Hepatocyte (in vitro differentiated cells): Measurements from ENCODE around the gene KIAA0408. TPM values are rescaled to one million over a fixed set of nuclear protein-coding genes. Genes with fewer than 3 reads are reported as not detected.

Experiments used
- DNase-seq: peaks from one replicate; pipeline ENCODE4 v3.0.0-alpha.2; 2016; ENCODE audit warnings: low spot score
- H2AFZ ChIP-seq: fragments of 200-600 bp; sonication (generic); 2 replicates; pipeline ENCODE4 v1.6.0; 2016; ENCODE audit warnings: antibody characterized with exemption, mild to moderate bottlenecking
- H3K27ac ChIP-seq: fragments of 200-600 bp; sonication (generic); 2 replicates; pipeline ENCODE4 v1.5.1; 2016; ENCODE audit warnings: mild to moderate bottlenecking
- H3K27me3 ChIP-seq: fragments of 200-600 bp; sonication (generic); 2 replicates; pipeline ENCODE4 v1.6.1; 2016
- H3K36me3 ChIP-seq: fragments of 200-600 bp; sonication (generic); replicated peaks from 2 replicates; pipeline ENCODE4 v1.5.1; 2016; ENCODE audit warnings: low read depth; ENCODE audit not compliant: insufficient read depth
- H3K4me1 ChIP-seq: fragments of 200-600 bp; sonication (generic); 2 replicates; pipeline ENCODE4 v1.5.1; 2016; ENCODE audit warnings: mild to moderate bottlenecking, moderate library complexity; ENCODE audit not compliant: insufficient read depth
- H3K4me2 ChIP-seq: fragments of 200-600 bp; sonication (generic); 2 replicates; pipeline ENCODE4 v1.6.0; 2016
- H3K4me3 ChIP-seq: fragments of 200-600 bp; sonication (generic); 2 replicates; pipeline ENCODE4 v1.5.1; 2016; ENCODE audit warnings: mild to moderate bottlenecking
- H3K79me2 ChIP-seq: fragments of 200-600 bp; sonication (generic); 2 replicates; pipeline ENCODE4 v1.6.0; 2017; ENCODE audit warnings: mild to moderate bottlenecking
- H3K9me2 ChIP-seq: fragments of 200-600 bp; sonication (generic); replicated peaks from 2 replicates; pipeline ENCODE4 v1.6.0; 2017; ENCODE audit warnings: mild to moderate bottlenecking; ENCODE audit not compliant: insufficient read depth
- H3K9me3 ChIP-seq: fragments of 200-600 bp; sonication (generic); 2 replicates; pipeline ENCODE4 v1.5.1; 2016; ENCODE audit warnings: low read depth, mild to moderate bottlenecking
- H4K20me1 ChIP-seq: fragments of 200-600 bp; sonication (generic); 2 replicates; pipeline ENCODE4 v1.6.0; 2016; ENCODE audit warnings: mild to moderate bottlenecking; ENCODE audit not compliant: insufficient read depth, poor library complexity, severe bottlenecking
- EZH2 ChIP-seq: fragments of 200-600 bp; sonication (generic); IDR thresholded peaks from 2 replicates; pipeline ENCODE4 v1.6.1; 2016; ENCODE audit warnings: antibody characterized with exemption, mild to moderate bottlenecking, borderline replicate concordance
- EZH2phosphoT487 ChIP-seq: fragments of 200-600 bp; sonication (generic); IDR thresholded peaks from one replicate; pipeline ENCODE4 v1.6.1; 2018; ENCODE audit warnings: antibody characterized with exemption, mild to moderate bottlenecking, low read depth, moderate library complexity; ENCODE audit not compliant: unreplicated experiment, severe bottlenecking
- WGBS: methylation state at CpG from one replicate; pipeline ENCODE4 v1.1.6; 2016; ENCODE audit warnings: low lambda C conversion rate; ENCODE audit errors: missing lambda C conversion rate; 5-methylcytosine and 5-hydroxymethylcytosine counted together
- polyA plus RNA-seq: library from polyadenylated mRNA; unstranded; fragments of >200 nt; fragmentation: Nextera tagmentation; extraction: Ambion mirVana; gene quantifications from 2 replicates; pipeline ENCODE4 v1.2.1, GENCODE V29; 2016
- total RNA-seq: library from RNA; depleted of rRNA; stranded (reverse); fragments of >200 nt; gene quantifications from 2 replicates; pipeline ENCODE4 v1.2.3, GENCODE V29; 2014
- TF ChIP-seq, protein P1 (sequence below): fragments of 200-600 bp; sonication (generic); IDR thresholded peaks from 2 replicates; pipeline ENCODE4 v1.5.1; 2016; ENCODE audit warnings: antibody characterized with exemption, mild to moderate bottlenecking; ENCODE audit not compliant: poor library complexity

Gene KIAA0408
- total and polyA plus RNA-seq, 2 experiments from 2014 or later, result 2.1 to 7.4 TPM

- Histone ChIP-seq H3K4me3 (no peak overlapping the region), H3K27ac (peak overlapping the region; percentile 79), H3K36me3 (no peaks in the 10 kb centered on the region), H3K4me2 (peak overlapping the region; percentile 60), H3K9me2 (no peaks in the 10 kb centered on the region), H4K20me1 (no peaks in the 10 kb centered on the region), H3K27me3 (no peaks in the 10 kb centered on the region), H2AFZ (no peak overlapping the region), H3K4me1 (peaks cover 11% of the 10 kb centered on the region), H3K79me2 (no peaks in the 10 kb centered on the region), H3K9me3 (no peaks in the 10 kb centered on the region)
- WGBS, result 39% methylated on average over 3 of the region's 3 CpGs
- DNase-seq, result no peak
- TF ChIP-seq EZH2 (no peak), EZH2phosphoT487 (no peak)
- TF ChIP-seq, protein P1, sequence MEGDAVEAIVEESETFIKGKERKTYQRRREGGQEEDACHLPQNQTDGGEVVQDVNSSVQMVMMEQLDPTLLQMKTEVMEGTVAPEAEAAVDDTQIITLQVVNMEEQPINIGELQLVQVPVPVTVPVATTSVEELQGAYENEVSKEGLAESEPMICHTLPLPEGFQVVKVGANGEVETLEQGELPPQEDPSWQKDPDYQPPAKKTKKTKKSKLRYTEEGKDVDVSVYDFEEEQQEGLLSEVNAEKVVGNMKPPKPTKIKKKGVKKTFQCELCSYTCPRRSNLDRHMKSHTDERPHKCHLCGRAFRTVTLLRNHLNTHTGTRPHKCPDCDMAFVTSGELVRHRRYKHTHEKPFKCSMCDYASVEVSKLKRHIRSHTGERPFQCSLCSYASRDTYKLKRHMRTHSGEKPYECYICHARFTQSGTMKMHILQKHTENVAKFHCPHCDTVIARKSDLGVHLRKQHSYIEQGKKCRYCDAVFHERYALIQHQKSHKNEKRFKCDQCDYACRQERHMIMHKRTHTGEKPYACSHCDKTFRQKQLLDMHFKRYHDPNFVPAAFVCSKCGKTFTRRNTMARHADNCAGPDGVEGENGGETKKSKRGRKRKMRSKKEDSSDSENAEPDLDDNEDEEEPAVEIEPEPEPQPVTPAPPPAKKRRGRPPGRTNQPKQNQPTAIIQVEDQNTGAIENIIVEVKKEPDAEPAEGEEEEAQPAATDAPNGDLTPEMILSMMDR, result no peak
These were observed 967 bp downstream of the KIAA0408 start for GRCh38 chr6:127458222-127458621.

GRCh38 chr6:127457456-127458064 is 1.6 kb downstream of the KIAA0408 start:
- H3K9me3 ChIP-seq, result no peaks in the 10 kb centered on the region
- no peaks in the 10 kb centered on the region for H3K36me3 ChIP-seq
- peak overlapping the region; percentile 42 for H3K27ac ChIP-seq
- TF ChIP-seq EZH2 (no peak), EZH2phosphoT487 (no peak)
- TF ChIP-seq, protein P1, result no peak
- H3K4me1 ChIP-seq, result peaks cover 11% of the 10 kb centered on the region
- no peaks in the 10 kb centered on the region for H3K9me2 ChIP-seq
- WGBS, result 80% methylated on average over 3 of the region's 3 CpGs
- no peaks in the 10 kb centered on the region for H4K20me1 ChIP-seq
- H3K4me2 ChIP-seq, result peak overlapping the region; percentile 60
- H3K79me2 ChIP-seq, result no peaks in the 10 kb centered on the region
- H3K27me3 ChIP-seq, result no peaks in the 10 kb centered on the region
- no peak for DNase-seq
- no peak overlapping the region for H2AFZ ChIP-seq
- no peak overlapping the region for H3K4me3 ChIP-seq

DNA sequence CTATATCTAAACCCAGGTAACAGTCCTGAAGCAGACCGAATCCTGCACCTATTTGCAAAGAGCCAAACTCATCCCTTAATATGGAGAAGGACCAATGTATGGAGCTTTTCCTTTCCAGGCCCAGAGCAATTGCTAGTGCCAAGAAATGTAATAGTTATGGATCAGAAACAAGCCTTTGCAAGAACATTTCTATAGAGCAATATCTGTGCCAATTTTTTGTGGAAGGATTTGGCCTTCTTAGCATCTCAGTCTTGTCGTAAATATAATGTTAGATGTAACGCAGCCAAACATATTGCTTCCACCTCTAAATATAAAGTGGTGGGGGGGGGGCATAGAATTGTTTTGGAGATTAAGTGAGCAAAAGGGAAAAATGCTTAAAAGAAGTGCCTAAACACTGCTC is 2.7 kb downstream of the KIAA0408 start:
- Histone ChIP-seq H3K4me3 (no peak overlapping the region), H3K4me1 (peaks cover 11% of the 10 kb centered on the region), H3K79me2 (no peaks in the 10 kb centered on the region), H3K9me2 (no peaks in the 10 kb centered on the region), H2AFZ (no peak overlapping the region), H4K20me1 (no peaks in the 10 kb centered on the region), H3K4me2 (peak overlapping the region; percentile 60), H3K27me3 (no peaks in the 10 kb centered on the region), H3K36me3 (no peaks in the 10 kb centered on the region), H3K9me3 (no peaks in the 10 kb centered on the region), H3K27ac (peak overlapping the region; percentile 42)
- no peak for DNase-seq
- WGBS, result 88% methylated on average over 3 of the region's 3 CpGs
- TF ChIP-seq, protein P1, result no peak
- no peak for TF ChIP-seq EZH2phosphoT487
- TF ChIP-seq EZH2, result no peak
